ENCODE measurements around the gene GRAP. TPM values are rescaled to one million over a fixed set of nuclear protein-coding genes. Genes with fewer than 3 reads are reported as not detected.

Gene GRAP
- total RNA-seq, 1 donor from 2014 or later: 50.2 TPM

DNA sequence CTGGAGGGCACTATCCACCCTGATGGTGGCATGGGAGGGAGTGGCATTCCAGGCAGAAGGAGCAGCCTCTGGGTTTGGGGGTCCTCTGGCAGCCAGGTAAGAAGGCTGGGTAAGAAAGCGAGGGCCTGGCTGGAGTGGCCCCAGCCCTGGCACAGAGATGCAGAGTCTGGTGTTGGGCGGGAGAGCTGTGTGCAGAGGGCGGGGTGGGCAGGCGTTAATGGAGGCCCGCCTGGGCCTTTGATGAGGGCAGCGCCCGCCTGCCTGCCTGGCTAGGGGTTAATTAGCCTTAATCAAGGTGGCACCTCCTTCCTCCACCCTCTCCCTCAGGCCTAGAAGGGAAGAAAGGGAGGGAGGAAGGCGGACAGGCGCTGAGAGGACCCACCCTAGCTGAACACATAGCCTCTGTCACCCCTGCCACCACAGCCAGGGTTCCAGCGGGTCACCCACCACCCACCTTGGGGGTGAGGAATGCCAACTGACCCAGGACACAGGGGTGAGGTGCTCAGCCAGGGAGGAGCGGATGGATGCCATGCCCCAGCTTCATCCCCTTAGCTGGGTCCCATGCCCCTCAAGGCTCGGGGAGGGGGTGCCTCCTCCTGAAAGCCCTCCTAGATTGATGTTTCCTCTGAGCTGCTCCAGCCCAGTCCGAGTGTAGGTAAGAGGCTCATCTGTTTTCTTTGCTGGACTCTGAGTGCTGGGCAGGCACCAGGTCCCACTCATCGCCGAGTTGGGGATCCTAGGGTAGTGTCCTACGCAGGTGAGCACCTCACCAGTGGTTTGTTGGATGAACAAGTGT is 28.8 kb downstream of the GRAP start:
- Mint-ChIP-seq H3K27ac (ENCODE audit: unreplicated experiment) (no peak overlapping the region), H3K4me1 (ENCODE audit: unreplicated experiment) (peaks cover 4% of the 10 kb centered on the region), H3K27me3 (ENCODE audit: unreplicated experiment) (peaks cover 35% of the 10 kb centered on the region), H3K36me3 (ENCODE audit: low read depth, unreplicated experiment) (peaks cover 10% of the 10 kb centered on the region), H3K9me3 (ENCODE audit: unreplicated experiment) (no peaks in the 10 kb centered on the region), H3K4me3 (ENCODE audit: unreplicated experiment) (no peak overlapping the region)
- TF ChIP-seq, protein P1, sequence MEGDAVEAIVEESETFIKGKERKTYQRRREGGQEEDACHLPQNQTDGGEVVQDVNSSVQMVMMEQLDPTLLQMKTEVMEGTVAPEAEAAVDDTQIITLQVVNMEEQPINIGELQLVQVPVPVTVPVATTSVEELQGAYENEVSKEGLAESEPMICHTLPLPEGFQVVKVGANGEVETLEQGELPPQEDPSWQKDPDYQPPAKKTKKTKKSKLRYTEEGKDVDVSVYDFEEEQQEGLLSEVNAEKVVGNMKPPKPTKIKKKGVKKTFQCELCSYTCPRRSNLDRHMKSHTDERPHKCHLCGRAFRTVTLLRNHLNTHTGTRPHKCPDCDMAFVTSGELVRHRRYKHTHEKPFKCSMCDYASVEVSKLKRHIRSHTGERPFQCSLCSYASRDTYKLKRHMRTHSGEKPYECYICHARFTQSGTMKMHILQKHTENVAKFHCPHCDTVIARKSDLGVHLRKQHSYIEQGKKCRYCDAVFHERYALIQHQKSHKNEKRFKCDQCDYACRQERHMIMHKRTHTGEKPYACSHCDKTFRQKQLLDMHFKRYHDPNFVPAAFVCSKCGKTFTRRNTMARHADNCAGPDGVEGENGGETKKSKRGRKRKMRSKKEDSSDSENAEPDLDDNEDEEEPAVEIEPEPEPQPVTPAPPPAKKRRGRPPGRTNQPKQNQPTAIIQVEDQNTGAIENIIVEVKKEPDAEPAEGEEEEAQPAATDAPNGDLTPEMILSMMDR (IDR thresholded peaks at IDR 0.05; ENCODE audit: unreplicated experiment): no peak
- DNase-seq (ENCODE audit: low spot score): no peak

DNA sequence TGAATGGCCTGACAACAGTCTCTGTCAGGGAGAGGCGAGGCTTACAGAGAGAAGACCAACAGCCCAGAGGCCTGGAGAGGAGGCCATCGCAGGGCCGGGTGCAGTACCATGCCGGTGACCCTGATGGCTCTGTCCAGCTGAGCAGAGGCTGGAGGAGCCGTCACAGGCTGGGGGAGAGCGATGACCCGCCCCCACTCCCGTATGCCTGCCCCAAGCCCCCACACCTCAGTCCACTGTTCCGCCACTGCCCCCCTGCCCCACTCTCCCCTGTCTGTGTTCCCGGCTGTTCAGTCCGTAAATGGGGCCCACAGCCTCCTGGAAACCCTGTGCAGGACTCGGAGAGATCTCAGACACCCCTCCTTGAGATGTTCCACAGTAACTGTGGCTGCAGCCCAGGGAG is 29.4 kb downstream of the GRAP start:
- no peak for DNase-seq (ENCODE audit: low spot score)
- TF ChIP-seq, protein P1 (IDR thresholded peaks at IDR 0.05; ENCODE audit: unreplicated experiment): no peak
- Mint-ChIP-seq H3K27ac (ENCODE audit: unreplicated experiment) (peak overlapping the region; percentile 11), H3K36me3 (ENCODE audit: low read depth, unreplicated experiment) (peaks cover 7% of the 10 kb centered on the region), H3K4me1 (ENCODE audit: unreplicated experiment) (peaks cover 2% of the 10 kb centered on the region), H3K4me3 (ENCODE audit: unreplicated experiment) (no peak overlapping the region), H3K9me3 (ENCODE audit: unreplicated experiment) (no peaks in the 10 kb centered on the region), H3K27me3 (ENCODE audit: unreplicated experiment) (peaks cover 32% of the 10 kb centered on the region)

DNA sequence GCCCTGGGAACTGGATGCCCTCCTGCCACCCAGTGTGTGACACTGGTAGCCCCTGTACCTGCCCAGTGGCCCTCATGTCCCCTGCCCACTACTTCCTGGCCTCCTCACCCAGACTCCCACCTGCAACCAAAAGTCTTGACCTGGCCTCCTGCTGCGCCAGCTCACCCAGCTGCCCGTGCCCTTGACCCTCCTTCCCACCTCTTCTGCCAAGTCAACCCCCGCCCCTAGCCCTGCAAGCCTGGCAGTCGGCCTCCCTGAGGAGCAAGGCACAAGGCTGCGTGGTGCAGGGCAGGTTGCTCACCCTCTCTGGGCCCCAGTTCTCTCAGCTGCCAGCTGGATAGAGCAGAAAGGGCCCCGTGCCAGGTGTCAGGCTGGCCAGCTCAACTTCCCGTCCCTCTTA is 29.9 kb downstream of the GRAP start:
- peaks cover 31% of the 10 kb centered on the region for H3K27me3 Mint-ChIP-seq (ENCODE audit: unreplicated experiment)
- H3K36me3 Mint-ChIP-seq (ENCODE audit: low read depth, unreplicated experiment): peaks cover 5% of the 10 kb centered on the region
- DNase-seq (ENCODE audit: low spot score): no peak
- TF ChIP-seq, protein P1 (IDR thresholded peaks at IDR 0.05; ENCODE audit: unreplicated experiment): no peak
- H3K27ac Mint-ChIP-seq (ENCODE audit: unreplicated experiment): peak overlapping the region; percentile 11
- H3K4me1 Mint-ChIP-seq (ENCODE audit: unreplicated experiment): no peaks in the 10 kb centered on the region
- no peaks in the 10 kb centered on the region for H3K9me3 Mint-ChIP-seq (ENCODE audit: unreplicated experiment)
- H3K4me3 Mint-ChIP-seq (ENCODE audit: unreplicated experiment): no peak overlapping the region

DNA sequence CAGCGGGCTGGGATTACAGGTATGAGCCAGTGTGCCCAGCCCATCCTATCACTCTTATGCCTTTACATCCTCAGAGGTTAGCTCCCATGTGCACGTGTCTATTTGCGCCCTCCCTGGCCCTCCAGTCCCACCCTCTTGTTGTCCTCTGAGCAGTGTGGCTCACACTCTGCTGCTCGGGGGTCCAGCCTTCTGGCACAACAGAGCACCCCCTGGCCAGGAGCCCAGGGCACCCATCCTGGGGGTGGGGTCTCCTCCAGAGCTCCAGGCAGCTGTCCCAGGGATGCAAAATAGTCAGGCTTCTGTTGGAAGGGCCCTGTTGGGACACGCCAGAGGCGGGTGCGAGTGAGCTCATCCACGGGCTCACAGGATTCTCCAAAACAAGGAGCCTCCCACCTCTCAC is 30.5 kb downstream of the GRAP start:
- TF ChIP-seq, protein P1 (IDR thresholded peaks at IDR 0.05; ENCODE audit: unreplicated experiment): no peak
- no peaks in the 10 kb centered on the region for H3K9me3 Mint-ChIP-seq (ENCODE audit: unreplicated experiment)
- H3K27me3 Mint-ChIP-seq (ENCODE audit: unreplicated experiment): peaks cover 33% of the 10 kb centered on the region
- H3K4me3 Mint-ChIP-seq (ENCODE audit: unreplicated experiment): no peak overlapping the region
- no peak for DNase-seq (ENCODE audit: low spot score)
- H3K4me1 Mint-ChIP-seq (ENCODE audit: unreplicated experiment): peaks cover under 1% of the 10 kb centered on the region
- H3K36me3 Mint-ChIP-seq (ENCODE audit: low read depth, unreplicated experiment): peaks cover 5% of the 10 kb centered on the region
- H3K27ac Mint-ChIP-seq (ENCODE audit: unreplicated experiment): no peak overlapping the region

DNA sequence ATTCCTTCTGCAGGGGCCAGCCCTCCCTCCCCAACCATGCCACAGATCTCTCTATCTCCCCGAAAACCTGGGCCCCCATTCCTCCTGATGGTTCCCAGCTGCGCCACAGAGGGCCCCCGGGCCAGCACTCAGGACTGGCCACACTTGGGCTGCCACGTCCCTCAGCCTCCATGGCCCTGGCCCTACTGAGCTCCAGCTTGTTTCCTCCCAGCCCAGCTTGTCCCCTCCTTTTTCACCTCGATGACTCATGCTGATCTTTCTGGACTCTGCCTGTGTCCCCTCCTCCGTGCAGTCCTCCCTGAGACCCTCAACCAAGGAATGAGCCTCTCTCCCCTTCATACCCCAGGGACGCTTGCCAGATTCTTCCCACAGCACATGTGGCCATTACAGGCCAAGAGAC is 31.3 kb downstream of the GRAP start:
- Mint-ChIP-seq H3K27me3 (ENCODE audit: unreplicated experiment) (peaks cover 34% of the 10 kb centered on the region), H3K4me3 (ENCODE audit: unreplicated experiment) (no peak overlapping the region), H3K9me3 (ENCODE audit: unreplicated experiment) (no peaks in the 10 kb centered on the region), H3K36me3 (ENCODE audit: low read depth, unreplicated experiment) (peaks cover 3% of the 10 kb centered on the region), H3K27ac (ENCODE audit: unreplicated experiment) (no peak overlapping the region), H3K4me1 (ENCODE audit: unreplicated experiment) (peaks cover 5% of the 10 kb centered on the region)
- TF ChIP-seq, protein P1 (IDR thresholded peaks at IDR 0.05; ENCODE audit: unreplicated experiment): no peak
- DNase-seq (ENCODE audit: low spot score): no peak

All from endothelial cell (in vitro differentiated cells).